Activated CD8-positive, alpha-beta T cell treated with anti-CD3 and anti-CD28 coated beads for 36 hours (primary cell): ENCODE measurements around the gene BNIP5. TPM values are rescaled to one million over a fixed set of nuclear protein-coding genes. Genes with fewer than 3 reads are reported as not detected.
A peak's percentile ranks its signal among the peaks of the same experiment; 100 is the strongest.

ENCODE experiments used
- ATAC-seq: fragments of 200-7000 bp; cut with Tn5 transposase; one replicate; pipeline ENCODE4 v1.10.0; 2021; ENCODE audit warnings: mild to moderate bottlenecking, moderate library complexity
- CTCF ChIA-PET: fragments of 350-600 bp; sonication (Branson Sonifier 250); formaldehyde crosslinking; loops from one replicate; lab custom pipeline; 2021; ENCODE audit warnings: antibody characterized with exemption; lab: Charles Lee
- POLR2A ChIA-PET: fragments of 350-600 bp; sonication (Branson Sonifier 250); formaldehyde crosslinking; loops from one replicate; lab custom pipeline; 2021; ENCODE audit warnings: antibody characterized with exemption; lab: Charles Lee
- DNase-seq: peaks from one replicate; pipeline ENCODE4 v3.0.0-alpha.2; 2020
- H3K27ac Mint-ChIP-seq: one replicate; pipeline ENCODE4 v1.8.0; 2021; ENCODE audit warnings: mild to moderate bottlenecking, mixed read lengths
- H3K27me3 Mint-ChIP-seq: one replicate; pipeline ENCODE4 v1.8.0; 2021; ENCODE audit warnings: mixed read lengths
- H3K36me3 Mint-ChIP-seq: one replicate; pipeline ENCODE4 v1.8.0; 2021; ENCODE audit warnings: low read depth, mixed read lengths
- H3K4me1 Mint-ChIP-seq: one replicate; pipeline ENCODE4 v1.8.0; 2021; ENCODE audit warnings: low read depth, mixed read lengths
- H3K4me3 Mint-ChIP-seq: one replicate; pipeline ENCODE4 v1.8.0; 2021; ENCODE audit warnings: mild to moderate bottlenecking, moderate library complexity, mixed read lengths
- H3K9me3 Mint-ChIP-seq: one replicate; pipeline ENCODE4 v1.8.0; 2021; ENCODE audit warnings: mixed read lengths
- CTCF ChIP-seq: fragments of 200-600 bp; IDR thresholded peaks from one replicate; pipeline ENCODE4 v1.8.0; 2022; ENCODE audit warnings: antibody characterized with exemption, mild to moderate bottlenecking
- intact Hi-C: fragments of 100-400 bp; cut with micrococcal nuclease; formaldehyde crosslinking; loops from one replicate; pipeline ENCODE4 v1.10.0; 2022
- total RNA-seq, 2 experiments: library from RNA; stranded (reverse); gene quantifications; one replicate each; pipeline ENCODE4 v1.2.3, GENCODE V29; 2021

The BNIP5 gene
- total RNA-seq, 2 experiments from 2014 or later: not detected

GRCh38 chr6:36357872-36358225 is 21.2 kb upstream of the BNIP5 start:
- Mint-ChIP-seq H3K27ac (no peak overlapping the region), H3K4me3 (no peak overlapping the region), H3K9me3 (no peaks in the 10 kb centered on the region), H3K4me1 (peaks cover 12% of the 10 kb centered on the region), H3K27me3 (no peaks in the 10 kb centered on the region), H3K36me3 (no peaks in the 10 kb centered on the region)
- POLR2A ChIA-PET: interaction anchor here (0.7 to 1.2 kb wide), 4 partner anchors 11 to 226 kb away, joined by 3 read pairs; no protein-coding TSS in a partner anchor
- CTCF ChIA-PET: interaction anchor here (0.8 to 11.6 kb wide), 8 partner anchors 8 to 330 kb away, joined by 3 to 136 read pairs (median 6); partner anchors contain the start of genes BNIP5 and MAPK14
- TF ChIP-seq CTCF: no peak
- intact Hi-C loops: no loop called here
- DNase-seq: peak; percentile 30
- ATAC-seq: peak; percentile 40

- ATAC-seq (no peak), DNase-seq (no peak)
- Mint-ChIP-seq H3K27me3 (peaks cover under 1% of the 10 kb centered on the region), H3K36me3 (no peaks in the 10 kb centered on the region), H3K4me3 (no peak overlapping the region), H3K4me1 (peaks cover 12% of the 10 kb centered on the region), H3K9me3 (no peaks in the 10 kb centered on the region), H3K27ac (no peak overlapping the region)
- intact Hi-C loops: no loop called here
- CTCF ChIA-PET: interaction anchor here (1.0 to 11.6 kb wide), 3 partner anchors 15 to 369 kb away, joined by 3 to 136 read pairs (median 21); partner anchors contain the start of gene BNIP5
- POLR2A ChIA-PET: no interaction called here
- no peak for TF ChIP-seq CTCF
Measured at GRCh38 chr6:36355819-36356218, 19.1 kb upstream of the BNIP5 start.

- no peak for DNase-seq
- no peaks in the 10 kb centered on the region for H3K36me3 Mint-ChIP-seq
- H3K9me3 Mint-ChIP-seq: no peaks in the 10 kb centered on the region
- POLR2A ChIA-PET: no interaction called here
- TF ChIP-seq CTCF: no peak
- CTCF ChIA-PET: interaction anchor here (0.7 to 11.6 kb wide), 3 partner anchors 8 to 51 kb away, joined by 3 to 136 read pairs (median 21); partner anchors contain the start of gene BNIP5
- no peak for ATAC-seq
- peaks cover 2% of the 10 kb centered on the region for H3K27me3 Mint-ChIP-seq
- H3K4me1 Mint-ChIP-seq: peaks cover 12% of the 10 kb centered on the region
- H3K4me3 Mint-ChIP-seq: no peak overlapping the region
- no peak overlapping the region for H3K27ac Mint-ChIP-seq
- intact Hi-C loops: no loop called here
Measured at GRCh38 chr6:36353411-36353915, 16.8 kb upstream of the BNIP5 start.

- POLR2A ChIA-PET: interaction anchor here (0.7 kb wide), 1 partner anchor 26 kb away, joined by 3 read pairs; no protein-coding TSS in a partner anchor
- ATAC-seq (no peak), DNase-seq (no peak)
- no peaks in the 10 kb centered on the region for H3K9me3 Mint-ChIP-seq
- CTCF ChIA-PET: interaction anchor here (0.7 to 11.6 kb wide), 3 partner anchors 9 to 50 kb away, joined by 3 to 136 read pairs (median 21); partner anchors contain the start of gene BNIP5
- H3K4me3 Mint-ChIP-seq: no peak overlapping the region
- peaks cover 2% of the 10 kb centered on the region for H3K27me3 Mint-ChIP-seq
- no peak for TF ChIP-seq CTCF
- peaks cover 5% of the 10 kb centered on the region for H3K4me1 Mint-ChIP-seq
- intact Hi-C loops: no loop called here
- H3K36me3 Mint-ChIP-seq: no peaks in the 10 kb centered on the region
- H3K27ac Mint-ChIP-seq: no peak overlapping the region
Measured at GRCh38 chr6:36352477-36353157, 15.9 kb upstream of the BNIP5 start.
